HuH-7.5 (cell line): ENCODE data around the gene HDAC4.

ENCODE experiments used
- DNase-seq: peaks from one replicate; pipeline ENCODE4 v3.0.0; 2011; ENCODE audit warnings: low spot score

HDAC4 gene

DNA sequence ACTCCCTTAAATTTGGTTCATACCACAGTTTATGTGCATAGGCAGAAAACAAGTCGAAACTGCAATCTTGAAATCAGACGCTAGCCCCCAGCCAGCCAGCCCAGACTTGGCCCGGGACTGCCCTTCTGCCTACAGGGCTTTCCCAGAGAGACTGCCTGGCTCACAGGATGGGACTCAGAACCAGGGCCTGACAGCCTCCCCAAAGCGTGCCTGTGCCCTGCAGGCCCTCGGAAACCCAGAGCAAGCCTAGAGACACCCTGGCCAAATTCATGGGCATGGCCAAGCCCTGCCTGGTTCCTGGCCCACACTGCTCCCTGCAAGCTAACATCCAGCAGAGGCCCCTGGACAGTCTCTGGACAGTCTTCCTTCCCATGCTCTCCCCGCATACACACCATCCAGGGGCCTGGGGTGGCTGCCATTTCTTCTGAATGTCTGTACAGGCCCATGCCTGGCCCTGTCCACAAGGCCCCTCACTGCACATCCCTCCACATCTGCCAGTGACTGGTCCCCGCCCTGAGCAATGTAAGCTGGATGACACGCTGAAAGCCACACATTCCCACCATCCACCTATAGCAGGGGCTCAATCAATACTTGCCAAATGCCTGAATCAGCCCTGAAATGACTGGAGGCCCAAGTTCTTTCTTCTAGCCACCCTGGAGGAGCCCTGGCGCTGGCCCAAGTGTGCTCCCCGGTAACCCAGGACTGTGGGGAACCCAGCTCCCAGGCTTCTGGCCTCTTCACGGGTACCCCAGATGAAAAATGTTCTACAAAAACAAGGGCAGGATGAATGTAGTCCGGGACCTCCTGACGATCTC lies 73.1 kb downstream of the HDAC4 start:
- DNase-seq, result no peak

GRCh38 chr2:239326831-239327535 lies 73.8 kb downstream of the HDAC4 start:
- DNase-seq, result no peak

DNA sequence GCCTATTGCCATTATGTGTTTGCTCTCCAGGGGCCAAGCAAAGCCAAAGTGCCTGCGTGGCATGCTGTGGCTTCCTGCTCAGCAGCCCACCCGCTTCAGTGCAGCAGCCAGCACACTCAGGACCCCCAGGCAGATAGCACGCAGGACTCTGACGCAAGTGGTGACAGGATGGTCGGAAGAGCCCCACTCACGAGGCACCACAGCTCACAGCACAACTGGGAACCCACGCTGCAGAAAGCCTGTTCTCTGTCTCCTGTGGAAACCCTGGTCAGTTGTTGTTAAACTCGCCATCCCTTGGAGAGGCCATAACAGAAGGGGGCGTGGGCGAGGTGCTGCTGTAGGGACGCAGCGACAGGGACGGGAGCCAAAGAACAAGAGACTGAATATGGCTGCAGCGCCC lies 76.4 kb downstream of the HDAC4 start:
- DNase-seq, result no peak

- no peak for DNase-seq
These were observed 77.4 kb downstream of the HDAC4 start for GRCh38 chr2:239323447-239323846.

- no peak for DNase-seq
These were observed 78.3 kb downstream of the HDAC4 start for GRCh38 chr2:239322416-239323086.

- DNase-seq, result no peak
These were observed 79.0 kb downstream of the HDAC4 start for GRCh38 chr2:239321596-239322415.

GRCh38 chr2:239318790-239319661 lies 81.8 kb downstream of the HDAC4 start:
- no peak for DNase-seq

GRCh38 chr2:239318151-239318611 lies 82.6 kb downstream of the HDAC4 start:
- no peak for DNase-seq

- no peak for DNase-seq
These were observed 84.0 kb downstream of the HDAC4 start for GRCh38 chr2:239316562-239317465.

DNA sequence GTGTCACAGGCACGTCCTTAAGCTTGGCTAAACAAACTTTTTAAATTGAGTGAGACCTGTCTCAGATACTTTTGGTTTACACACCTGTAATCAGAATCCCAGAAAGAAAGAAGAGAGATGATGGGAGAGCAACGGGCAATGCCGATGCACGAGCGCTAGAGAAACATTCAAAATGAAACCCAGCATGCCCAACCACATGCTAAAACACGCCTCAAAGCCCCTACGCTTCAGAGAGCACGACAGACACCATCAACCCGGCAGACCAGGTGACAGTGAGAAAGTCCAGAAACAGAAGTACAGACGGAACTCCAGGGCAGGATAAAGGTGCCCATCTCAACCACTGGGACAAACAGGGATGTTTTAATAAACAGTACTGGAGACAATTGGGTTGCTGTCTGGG lies 85.5 kb downstream of the HDAC4 start:
- DNase-seq, result no peak

GRCh38 chr2:239313776-239314175 lies 87.0 kb downstream of the HDAC4 start:
- DNase-seq, result no peak

GRCh38 chr2:239312741-239313667 lies 87.8 kb downstream of the HDAC4 start:
- DNase-seq, result no peak

GRCh38 chr2:239312081-239312511 lies 88.7 kb downstream of the HDAC4 start:
- no peak for DNase-seq

- DNase-seq, result no peak
These were observed 89.4 kb downstream of the HDAC4 start for GRCh38 chr2:239311132-239312040.

DNA sequence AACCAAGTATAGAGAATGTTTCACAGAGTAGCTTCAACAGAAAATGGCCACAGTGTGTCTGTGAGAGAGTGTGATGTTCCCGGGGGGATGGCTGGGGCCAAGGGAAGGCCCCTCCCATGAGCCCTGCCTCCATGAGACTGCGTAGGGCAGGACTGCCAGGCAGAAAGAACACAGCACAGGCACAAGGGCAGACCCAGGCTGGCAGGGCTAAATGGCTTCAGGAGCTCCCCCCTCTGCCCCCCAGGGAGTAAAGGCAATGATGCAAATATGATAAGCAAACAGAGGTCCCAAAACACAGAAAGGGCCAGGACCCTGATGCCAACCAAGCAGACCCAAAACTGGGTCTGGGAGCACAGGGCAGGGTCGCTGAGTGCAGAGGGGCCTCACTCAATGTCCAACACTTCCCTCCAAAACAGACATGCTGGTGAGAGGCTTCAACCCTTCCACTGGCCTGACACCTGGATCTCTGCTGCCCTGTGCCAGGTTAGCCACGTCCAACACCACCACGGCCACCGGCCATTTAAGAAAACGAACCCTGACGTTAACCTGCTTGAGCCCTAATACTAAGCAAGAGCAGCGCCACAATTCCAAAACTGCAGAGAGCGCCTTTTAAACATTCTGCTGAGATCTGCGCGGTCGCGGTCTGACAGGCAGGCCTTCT lies 90.3 kb downstream of the HDAC4 start:
- DNase-seq, result no peak

DNA sequence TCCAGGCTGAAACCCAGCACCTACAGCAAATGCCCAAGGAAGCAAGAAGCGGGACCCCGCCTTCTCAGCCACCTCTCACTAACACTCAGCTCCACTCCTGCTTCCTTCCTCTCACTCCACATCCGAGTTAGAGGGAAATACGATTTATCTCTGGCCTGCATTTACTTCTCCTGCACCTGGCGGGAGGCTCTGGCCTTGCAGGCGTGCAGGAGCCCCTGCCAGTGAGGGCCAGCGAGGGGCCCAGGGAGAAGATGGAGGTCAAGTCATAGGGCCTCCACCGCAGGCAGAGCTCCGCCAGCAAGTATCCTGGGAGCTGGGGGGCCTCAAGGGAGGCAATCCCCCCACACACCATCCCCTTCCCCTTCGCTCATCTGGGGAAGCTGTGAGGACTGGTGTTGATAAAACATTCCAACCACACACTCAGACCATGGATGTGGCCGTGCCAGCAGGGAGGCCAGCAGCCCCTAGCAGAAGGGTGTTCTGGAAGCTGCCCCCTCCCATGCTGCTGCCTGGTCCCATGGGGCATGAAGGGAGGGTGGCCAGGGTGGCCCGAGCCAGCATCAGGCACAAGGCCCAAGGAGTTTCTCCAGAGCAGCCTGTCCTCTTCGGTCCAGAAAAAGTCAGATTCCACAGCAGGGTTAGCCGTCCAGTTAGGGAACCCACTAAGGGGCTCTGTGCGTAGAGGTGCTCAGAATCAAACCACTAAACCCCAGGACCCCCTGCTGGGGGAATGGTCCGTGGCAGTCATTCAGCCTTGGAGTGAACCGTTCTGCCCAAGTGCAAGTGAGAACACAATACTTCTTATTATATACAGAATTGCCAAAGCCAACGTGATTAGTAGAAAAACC lies 91.2 kb downstream of the HDAC4 start:
- DNase-seq, result no peak
